Activated T-helper 2 cell treated with anti-CD3 and anti-CD28 coated beads, Interferon-gamma antibody, Interleukin-2, Interleukin-4, amounts not matched to agents 10 μg/mL and 5 μg/mL and 100 μg/mL, durations not matched to agents 14 hours and 24 hours and 36 hours (primary cell): Measurements from ENCODE around the gene AP1G2. TPM values are rescaled to one million over a fixed set of nuclear protein-coding genes. Genes with fewer than 3 reads are reported as not detected.

Source experiments
- DNase-seq: peaks from one replicate; pipeline ENCODE4 v3.0.0; 2021; ENCODE audit warnings: low spot score
- H3K27ac Mint-ChIP-seq: one replicate; pipeline ENCODE4 v1.8.0; 2021; ENCODE audit warnings: mixed read lengths
- H3K27me3 Mint-ChIP-seq: one replicate; pipeline ENCODE4 v1.8.0; 2021; ENCODE audit warnings: low read depth, mixed read lengths
- H3K36me3 Mint-ChIP-seq: one replicate; pipeline ENCODE4 v1.8.0; 2021; ENCODE audit warnings: low read depth, mixed read lengths
- H3K4me1 Mint-ChIP-seq: one replicate; pipeline ENCODE4 v1.8.0; 2021; ENCODE audit warnings: low read depth, mixed read lengths
- H3K4me3 Mint-ChIP-seq: one replicate; pipeline ENCODE4 v1.8.0; 2021; ENCODE audit warnings: low read depth, mild to moderate bottlenecking, moderate library complexity, mixed read lengths
- H3K9me3 Mint-ChIP-seq: one replicate; pipeline ENCODE4 v1.8.0; 2021; ENCODE audit warnings: mixed read lengths
- intact Hi-C: fragments of 100-400 bp; cut with micrococcal nuclease; formaldehyde crosslinking; loops from one replicate; pipeline ENCODE4 v1.15.1; 2023
- total RNA-seq: library from RNA; stranded (reverse); gene quantifications from 2 replicates; pipeline ENCODE4 v1.2.3, GENCODE V29; 2022

AP1G2 gene
- total RNA-seq, 1 donor from 2014 or later: 164 TPM

DNA sequence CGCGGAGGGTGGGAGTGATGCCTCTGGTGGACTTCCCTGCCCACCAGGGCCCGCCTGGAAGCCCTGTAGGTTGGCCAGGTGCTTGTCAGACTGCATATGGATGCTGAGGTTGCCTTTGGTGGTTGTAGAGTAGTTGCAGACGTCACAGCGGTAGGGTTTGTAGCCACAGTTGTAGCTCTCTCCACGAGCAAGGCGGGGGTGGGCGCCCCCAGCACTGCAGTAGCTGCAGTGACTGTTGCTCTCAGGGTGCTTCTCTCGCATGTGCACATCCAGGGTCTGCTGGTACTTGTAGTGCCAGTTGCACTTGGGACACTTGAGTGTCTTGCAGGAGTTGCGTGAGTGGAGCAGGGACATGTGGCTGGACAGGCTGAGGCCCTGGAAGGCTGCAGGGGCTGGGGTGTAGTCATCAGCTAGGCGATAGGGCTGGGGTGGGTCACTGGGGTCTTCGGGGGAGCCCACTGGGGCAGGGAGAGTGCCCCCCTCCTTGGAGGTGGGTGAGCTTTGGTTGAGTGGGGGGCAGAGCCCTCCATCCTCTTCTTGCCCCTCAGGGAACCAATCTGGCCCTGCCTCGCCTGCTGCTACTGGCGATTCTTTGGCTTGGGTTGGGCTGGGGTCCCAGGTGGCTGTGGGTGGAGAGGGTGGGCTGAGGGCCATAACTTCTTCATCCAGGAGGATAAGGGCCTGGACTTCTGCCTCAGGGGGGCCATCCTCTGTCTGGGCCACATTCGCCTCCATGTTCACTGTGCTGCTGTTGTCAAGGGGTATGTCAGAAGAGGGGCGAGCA lies 33.7 kb downstream of the AP1G2 start:
- intact Hi-C loops: no loop called here
- Mint-ChIP-seq H3K27me3 (no peaks in the 10 kb centered on the region), H3K36me3 (no peaks in the 10 kb centered on the region), H3K27ac (no peak overlapping the region), H3K9me3 (no peaks in the 10 kb centered on the region), H3K4me3 (no peak overlapping the region), H3K4me1 (peaks cover 2% of the 10 kb centered on the region)
- DNase-seq: no peak

DNA sequence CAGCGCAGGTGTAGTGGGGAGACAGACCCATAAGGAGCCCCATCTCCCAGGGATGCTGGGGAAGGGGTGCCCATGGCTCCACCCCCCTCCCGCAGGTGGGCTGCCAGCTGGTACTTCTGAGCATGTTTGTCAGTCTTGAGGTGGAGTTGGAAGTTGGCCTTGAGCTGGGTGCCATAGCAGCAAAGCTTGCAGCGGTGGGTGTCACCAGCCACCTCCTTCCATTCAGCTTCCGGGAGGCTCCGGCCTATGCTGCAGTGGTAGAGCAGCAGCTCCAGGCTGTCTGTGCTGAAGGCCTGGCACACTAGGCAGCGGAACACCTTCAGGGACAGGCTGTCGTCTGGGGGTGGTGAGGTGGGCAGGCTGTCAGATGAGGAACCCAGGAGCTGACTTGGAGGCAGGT lies 34.9 kb downstream of the AP1G2 start:
- DNase-seq: no peak
- Mint-ChIP-seq H3K4me3 (no peak overlapping the region), H3K36me3 (no peaks in the 10 kb centered on the region), H3K9me3 (no peaks in the 10 kb centered on the region), H3K4me1 (peaks cover 2% of the 10 kb centered on the region), H3K27ac (no peak overlapping the region), H3K27me3 (no peaks in the 10 kb centered on the region)
- intact Hi-C loops: no loop called here

DNA sequence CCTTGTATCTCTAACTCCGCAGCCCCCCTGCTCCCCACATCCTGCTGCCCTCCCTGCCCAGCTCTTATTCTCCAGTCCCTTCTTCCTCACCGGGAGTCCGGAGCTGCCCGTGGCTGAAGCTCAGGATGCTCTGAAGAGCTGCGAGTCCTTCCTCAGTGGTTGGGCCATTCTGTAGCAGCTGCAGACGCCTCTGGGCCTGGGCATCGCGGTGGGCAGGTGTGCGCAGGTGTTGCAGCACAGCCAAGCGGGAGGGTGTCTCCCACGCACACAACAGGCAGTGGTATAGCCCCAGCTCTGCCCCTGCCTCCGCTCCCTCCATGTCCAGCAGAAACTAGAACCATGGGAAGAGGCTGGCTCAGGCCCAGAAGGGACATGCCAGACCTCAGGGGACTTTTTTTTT lies 36.2 kb downstream of the AP1G2 start:
- Mint-ChIP-seq H3K27me3 (no peaks in the 10 kb centered on the region), H3K4me1 (peaks cover 2% of the 10 kb centered on the region), H3K36me3 (no peaks in the 10 kb centered on the region), H3K4me3 (no peak overlapping the region), H3K27ac (no peak overlapping the region), H3K9me3 (no peaks in the 10 kb centered on the region)
- DNase-seq: no peak
- intact Hi-C loops: no loop called here

DNA sequence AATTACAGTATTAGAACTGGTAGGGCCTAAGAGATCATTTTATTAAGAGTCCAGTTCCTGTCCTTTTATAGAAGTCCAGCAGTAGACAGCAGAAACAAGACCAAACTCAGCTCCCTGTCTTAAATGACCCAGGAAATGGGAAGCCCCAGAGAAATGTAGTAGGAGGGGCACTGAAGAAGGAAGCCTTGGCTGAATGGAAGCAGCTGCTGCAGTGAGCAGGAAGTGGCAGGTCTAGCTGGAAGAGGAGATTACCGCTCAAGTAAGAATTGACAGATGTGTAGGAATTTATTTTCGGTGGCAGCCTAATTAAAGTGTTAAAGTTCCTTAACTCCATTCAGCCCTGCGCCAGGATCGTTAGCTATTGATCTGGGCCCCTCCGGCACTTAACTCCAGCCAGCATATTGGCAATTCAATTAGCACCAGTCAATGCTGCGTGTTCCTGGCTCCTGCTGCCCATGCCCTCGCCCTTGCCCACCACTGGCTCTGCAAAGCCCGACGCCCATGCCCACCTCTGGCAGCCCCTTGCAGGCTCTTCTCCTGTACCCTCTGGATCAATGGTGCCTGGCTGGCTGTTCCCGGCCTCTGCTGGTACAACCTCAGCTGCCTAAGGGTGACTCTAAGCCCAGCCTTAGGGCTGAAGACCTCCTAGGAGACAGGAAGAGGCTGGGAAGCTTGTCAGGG lies 37.1 kb downstream of the AP1G2 start:
- intact Hi-C loops: no loop called here
- no peak overlapping the region for H3K27ac Mint-ChIP-seq
- no peaks in the 10 kb centered on the region for H3K9me3 Mint-ChIP-seq
- peaks cover 2% of the 10 kb centered on the region for H3K4me1 Mint-ChIP-seq
- no peaks in the 10 kb centered on the region for H3K27me3 Mint-ChIP-seq
- no peak for DNase-seq
- H3K36me3 Mint-ChIP-seq: no peaks in the 10 kb centered on the region
- no peak overlapping the region for H3K4me3 Mint-ChIP-seq

DNA sequence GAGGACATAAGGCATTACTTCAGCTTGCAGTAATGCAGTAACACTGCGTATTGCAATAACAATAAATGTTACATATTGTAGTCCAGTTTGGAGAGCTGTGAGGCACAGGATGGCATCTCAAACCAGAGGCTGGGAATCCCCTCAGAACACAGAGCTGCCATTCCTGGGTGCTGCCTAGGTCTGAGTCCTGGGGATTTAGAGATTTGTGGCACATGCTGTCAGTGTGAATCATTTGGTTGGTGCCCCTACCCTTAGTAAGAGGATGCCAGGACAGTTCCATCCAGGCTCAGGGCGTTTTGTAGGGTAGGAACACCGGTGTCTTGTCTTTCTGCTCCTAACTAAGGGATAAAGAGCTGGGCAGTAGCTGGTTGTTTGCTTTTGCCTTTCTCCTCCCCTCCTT lies 38.6 kb downstream of the AP1G2 start:
- DNase-seq: no peak
- peaks cover 2% of the 10 kb centered on the region for H3K4me1 Mint-ChIP-seq
- H3K9me3 Mint-ChIP-seq: no peaks in the 10 kb centered on the region
- H3K36me3 Mint-ChIP-seq: no peaks in the 10 kb centered on the region
- intact Hi-C loops: no loop called here
- no peak overlapping the region for H3K4me3 Mint-ChIP-seq
- no peak overlapping the region for H3K27ac Mint-ChIP-seq
- H3K27me3 Mint-ChIP-seq: no peaks in the 10 kb centered on the region

DNA sequence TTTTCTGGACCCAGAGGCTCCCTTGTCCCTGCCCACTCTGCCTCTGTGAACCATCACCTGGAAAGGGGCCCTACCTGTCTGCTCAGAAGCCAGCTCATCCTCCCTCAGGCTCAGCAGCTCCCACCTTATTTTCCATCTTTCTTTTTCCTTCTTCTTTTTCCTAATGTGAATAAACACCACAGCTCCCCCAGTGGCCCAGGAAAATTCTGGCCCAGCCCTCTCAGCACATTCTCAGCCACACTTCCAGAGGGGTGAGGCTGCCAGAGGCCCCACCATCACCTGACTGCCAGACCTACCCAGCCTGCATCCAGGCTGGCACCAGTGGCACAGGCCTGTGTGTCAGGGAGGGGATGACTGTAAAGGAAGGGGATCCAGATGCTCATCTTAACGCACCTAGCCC lies 39.0 kb downstream of the AP1G2 start:
- Mint-ChIP-seq H3K36me3 (no peaks in the 10 kb centered on the region), H3K4me1 (peaks cover 2% of the 10 kb centered on the region), H3K9me3 (no peaks in the 10 kb centered on the region), H3K4me3 (no peak overlapping the region), H3K27ac (no peak overlapping the region), H3K27me3 (no peaks in the 10 kb centered on the region)
- no peak for DNase-seq
- intact Hi-C loops: no loop called here

DNA sequence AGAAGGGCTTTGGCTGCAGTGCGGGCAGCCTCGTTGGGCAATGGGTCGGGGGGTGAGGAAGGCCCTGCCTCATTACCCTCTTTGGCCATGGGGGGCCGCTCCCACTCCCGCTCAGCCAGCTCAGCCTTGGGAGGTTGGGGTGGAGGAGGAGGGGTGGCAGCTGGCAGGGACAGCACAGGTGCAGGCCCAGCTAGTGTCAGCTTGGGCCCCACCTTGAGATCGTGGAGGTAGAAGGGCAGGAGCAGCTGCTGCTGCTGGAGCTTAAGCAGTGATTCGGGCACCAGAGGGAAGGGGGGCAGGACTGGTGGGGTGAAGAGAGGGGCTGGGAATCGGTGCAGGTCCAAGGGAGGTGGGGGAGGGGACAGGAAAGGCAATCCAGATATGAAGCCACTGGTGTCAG lies 42.0 kb downstream of the AP1G2 start:
- no peak for DNase-seq
- no peaks in the 10 kb centered on the region for H3K27me3 Mint-ChIP-seq
- no peak overlapping the region for H3K4me3 Mint-ChIP-seq
- intact Hi-C loops: no loop called here
- no peak overlapping the region for H3K27ac Mint-ChIP-seq
- H3K9me3 Mint-ChIP-seq: no peaks in the 10 kb centered on the region
- peaks cover 2% of the 10 kb centered on the region for H3K4me1 Mint-ChIP-seq
- no peaks in the 10 kb centered on the region for H3K36me3 Mint-ChIP-seq

DNA sequence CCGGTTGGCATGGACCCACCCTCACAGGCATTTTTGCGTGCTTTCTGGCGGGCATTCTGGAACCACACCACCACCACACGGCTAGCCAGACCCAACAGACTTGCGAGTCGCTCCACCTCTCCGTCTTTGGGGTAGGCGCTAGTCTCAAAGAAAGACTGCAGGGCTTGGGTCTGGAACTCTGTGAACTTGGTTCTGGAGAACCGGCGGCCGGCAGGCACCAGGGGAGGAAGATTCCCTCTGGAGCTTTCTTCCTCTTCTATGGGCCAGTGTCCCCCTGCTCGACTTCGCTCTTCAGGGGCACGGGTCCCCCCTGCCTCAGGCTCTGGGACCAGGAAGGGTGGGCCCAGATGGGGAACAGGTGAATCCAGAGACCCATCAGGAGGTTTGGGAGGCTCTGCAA lies 42.6 kb downstream of the AP1G2 start:
- no peaks in the 10 kb centered on the region for H3K4me1 Mint-ChIP-seq
- no peak overlapping the region for H3K4me3 Mint-ChIP-seq
- no peaks in the 10 kb centered on the region for H3K9me3 Mint-ChIP-seq
- no peaks in the 10 kb centered on the region for H3K27me3 Mint-ChIP-seq
- no peaks in the 10 kb centered on the region for H3K36me3 Mint-ChIP-seq
- no peak for DNase-seq
- no peak overlapping the region for H3K27ac Mint-ChIP-seq
- intact Hi-C loops: no loop called here

DNA sequence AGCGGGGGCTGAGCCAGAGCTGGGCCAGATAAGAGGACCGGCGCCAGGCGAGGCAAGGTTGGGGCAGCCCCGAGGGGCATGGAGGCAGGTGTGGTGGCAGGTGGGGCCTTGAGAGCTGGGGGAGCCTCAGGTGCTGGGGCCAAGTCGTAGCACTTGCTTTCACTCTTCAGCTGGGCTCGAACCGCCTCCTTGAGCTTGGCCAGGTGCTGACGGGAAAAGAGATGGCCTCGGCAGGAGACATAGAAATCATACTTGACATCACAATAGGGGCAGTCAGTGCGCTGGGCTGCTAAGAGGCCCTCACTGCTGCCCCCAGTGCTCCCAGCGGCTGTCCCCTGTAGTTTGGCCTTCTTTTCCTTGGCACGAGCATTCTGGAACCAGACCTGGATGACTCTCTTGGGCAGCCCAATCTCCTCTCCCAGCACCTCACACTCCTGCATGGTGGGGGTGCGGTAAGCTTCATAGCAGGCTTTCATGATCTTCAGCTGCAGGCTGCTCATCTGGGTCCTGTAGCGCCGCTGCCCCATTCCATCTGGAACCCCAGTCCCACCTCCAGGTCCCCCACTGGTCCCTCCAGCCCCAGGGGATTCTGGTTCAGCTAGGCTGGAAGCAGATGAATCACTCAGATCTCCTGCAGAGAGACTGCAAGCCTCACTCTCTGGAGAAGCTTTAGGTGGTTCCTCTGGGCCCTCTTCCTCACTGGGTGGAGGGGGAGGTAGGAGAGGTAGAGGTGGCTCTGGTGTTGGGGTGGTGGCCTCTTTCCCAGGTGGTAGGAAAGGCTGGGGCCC lies 44.2 kb downstream of the AP1G2 start:
- Mint-ChIP-seq H3K4me1 (no peaks in the 10 kb centered on the region), H3K4me3 (no peak overlapping the region), H3K36me3 (no peaks in the 10 kb centered on the region), H3K9me3 (no peaks in the 10 kb centered on the region), H3K27ac (no peak overlapping the region), H3K27me3 (no peaks in the 10 kb centered on the region)
- intact Hi-C loops: no loop called here
- no peak for DNase-seq

DNA sequence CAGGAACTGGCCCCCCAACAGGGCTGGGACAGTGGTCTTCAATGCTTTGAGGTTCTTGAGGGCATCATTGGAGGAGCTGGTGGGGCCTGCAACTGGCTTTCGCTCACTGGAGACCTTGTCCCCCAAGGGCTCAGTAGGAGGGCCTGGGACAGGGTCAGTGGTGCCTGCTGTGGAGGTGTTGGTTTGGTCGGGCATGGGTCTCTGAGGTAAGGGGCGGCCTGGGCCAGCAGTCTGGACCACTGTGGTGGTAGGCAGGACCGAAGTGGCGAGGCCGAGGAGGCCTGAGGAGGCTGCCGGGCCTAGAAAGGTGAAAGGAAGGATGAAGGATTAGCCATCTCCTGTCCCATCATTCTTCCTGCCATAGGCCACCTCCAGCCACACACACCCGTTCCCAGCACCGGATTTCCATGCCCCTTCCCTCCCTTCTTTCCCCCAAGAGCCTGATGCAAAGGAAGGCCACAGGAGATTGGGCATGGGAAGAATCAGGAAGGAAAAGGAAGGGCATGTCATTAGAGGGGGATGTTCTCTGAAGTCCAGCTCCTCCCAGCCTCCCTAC lies 44.9 kb downstream of the AP1G2 start:
- H3K4me1 Mint-ChIP-seq: no peaks in the 10 kb centered on the region
- H3K36me3 Mint-ChIP-seq: no peaks in the 10 kb centered on the region
- H3K4me3 Mint-ChIP-seq: no peak overlapping the region
- no peak overlapping the region for H3K27ac Mint-ChIP-seq
- no peaks in the 10 kb centered on the region for H3K9me3 Mint-ChIP-seq
- no peaks in the 10 kb centered on the region for H3K27me3 Mint-ChIP-seq
- intact Hi-C loops: no loop called here
- DNase-seq: no peak

DNA sequence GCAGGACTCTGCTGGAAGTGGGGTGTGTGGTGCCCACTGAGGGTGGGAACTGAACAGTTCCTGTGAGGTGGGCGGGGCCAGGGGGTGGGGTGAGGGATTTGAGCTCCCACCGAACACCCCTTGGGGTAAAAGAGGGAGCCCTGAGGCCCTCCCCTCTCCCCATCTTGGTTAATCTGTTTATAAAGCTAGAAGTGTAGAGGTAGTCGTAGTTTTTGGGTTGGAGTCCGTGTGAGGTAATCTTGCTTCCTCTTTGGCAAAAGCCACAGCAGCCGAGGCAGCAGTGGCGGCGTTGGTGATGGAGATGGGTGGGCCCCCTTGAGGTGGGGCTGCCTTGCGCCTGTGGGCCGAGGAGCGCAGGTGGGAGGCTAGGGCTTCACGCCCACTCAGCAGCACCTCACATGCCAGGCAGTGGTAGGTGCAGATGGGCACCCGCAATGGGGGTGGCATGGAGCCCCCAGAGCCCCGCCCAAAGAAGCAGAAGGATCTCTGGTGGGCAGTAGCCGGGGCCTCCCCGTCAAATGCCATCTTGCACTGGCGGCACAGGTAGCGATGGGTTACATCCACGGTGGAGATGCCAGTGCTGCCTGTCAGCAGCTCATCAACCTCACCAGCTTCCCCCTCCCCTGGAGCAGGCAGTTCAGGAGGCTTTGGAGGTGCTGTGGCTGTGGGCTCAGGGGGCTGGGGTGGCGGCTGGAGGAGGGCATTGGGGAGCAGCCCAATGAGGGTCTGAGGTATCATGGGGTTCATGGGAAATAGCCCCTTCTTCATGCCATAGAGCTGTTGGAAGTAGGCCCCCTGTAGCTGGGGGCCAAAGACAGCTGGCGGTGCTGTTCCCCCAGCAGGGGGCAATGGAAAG lies 45.6 kb downstream of the AP1G2 start:
- DNase-seq: no peak
- H3K27ac Mint-ChIP-seq: no peak overlapping the region
- intact Hi-C loops: no loop called here
- H3K9me3 Mint-ChIP-seq: no peaks in the 10 kb centered on the region
- no peaks in the 10 kb centered on the region for H3K4me1 Mint-ChIP-seq
- no peak overlapping the region for H3K4me3 Mint-ChIP-seq
- H3K36me3 Mint-ChIP-seq: no peaks in the 10 kb centered on the region
- no peaks in the 10 kb centered on the region for H3K27me3 Mint-ChIP-seq

DNA sequence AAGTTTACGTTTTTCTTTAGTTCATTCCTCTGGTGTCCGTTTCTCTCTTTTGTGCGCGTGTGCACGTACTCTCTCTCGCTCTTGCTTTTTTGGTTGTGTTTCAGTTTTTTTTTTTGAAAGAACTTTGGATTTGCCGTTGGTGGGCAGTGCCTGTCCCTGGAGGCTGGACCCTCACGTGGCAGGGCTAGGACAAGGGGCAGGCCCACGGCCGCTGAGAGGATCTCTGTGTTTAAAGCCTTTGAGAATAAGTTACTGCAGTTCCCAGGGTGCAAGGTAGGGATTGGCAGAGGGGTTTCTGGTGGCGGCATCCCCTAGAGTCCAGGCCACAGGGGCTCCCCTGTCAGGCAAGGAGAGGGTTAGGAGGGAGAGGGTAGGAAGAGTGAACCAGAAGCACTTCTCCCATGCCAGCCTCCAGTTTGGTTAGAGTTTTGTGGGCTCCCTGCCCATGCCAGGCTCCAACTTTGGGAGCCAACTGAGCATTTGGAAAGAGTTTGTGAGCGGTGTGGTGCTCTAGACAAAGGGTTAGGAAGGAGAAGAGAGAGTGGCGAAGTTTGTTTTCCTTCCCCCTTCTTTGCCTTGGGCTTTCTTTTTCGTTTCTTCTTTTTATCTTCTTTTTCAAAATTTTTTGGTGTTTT lies 46.6 kb downstream of the AP1G2 start:
- no peak for DNase-seq
- no peak overlapping the region for H3K27ac Mint-ChIP-seq
- no peaks in the 10 kb centered on the region for H3K4me1 Mint-ChIP-seq
- no peaks in the 10 kb centered on the region for H3K9me3 Mint-ChIP-seq
- no peaks in the 10 kb centered on the region for H3K36me3 Mint-ChIP-seq
- intact Hi-C loops: no loop called here
- no peaks in the 10 kb centered on the region for H3K27me3 Mint-ChIP-seq
- H3K4me3 Mint-ChIP-seq: no peak overlapping the region
